Astrocyte (in vitro differentiated cells and primary cell): ENCODE results near the gene ORAI3. TPM values are rescaled to one million over a fixed set of nuclear protein-coding genes. Genes with fewer than 3 reads are reported as not detected.
A peak's percentile ranks its signal among the peaks of the same experiment; 100 is the strongest.

Experiments used
- DNase-seq: peaks from one replicate; pipeline ENCODE4 v3.0.0-alpha.2; 2010; ENCODE audit warnings: low read depth
- FAIRE-seq: peaks from 2 replicates; lab custom pipeline; 2011; peaks lifted over from hg19 to GRCh38; lab: Jason Lieb, UNC
- H2AFZ ChIP-seq: 2 replicates; pipeline ENCODE4 v1.6.0; 2012; ENCODE audit warnings: low read depth, low read length, inconsistent platforms
- H3K27ac ChIP-seq: 2 replicates; pipeline ENCODE4 v1.5.1; 2011; ENCODE audit warnings: low read depth, low read length, inconsistent platforms
- H3K27me3 ChIP-seq: 2 replicates; pipeline ENCODE4 v1.6.0; 2011; ENCODE audit warnings: low read length, inconsistent platforms; ENCODE audit not compliant: insufficient read depth
- H3K36me3 ChIP-seq: 2 replicates; pipeline ENCODE4 v1.5.1; 2011; ENCODE audit warnings: low read length, inconsistent platforms; ENCODE audit not compliant: insufficient read depth
- H3K4me1 ChIP-seq: 2 replicates; pipeline ENCODE4 v1.5.1; 2011; ENCODE audit warnings: low read length, inconsistent platforms; ENCODE audit not compliant: insufficient read depth
- H3K4me2 ChIP-seq: 2 replicates; pipeline ENCODE4 v1.6.0; 2012; ENCODE audit warnings: low read length, inconsistent platforms
- H3K4me3 ChIP-seq: 2 replicates; pipeline ENCODE4 v1.5.1; 2011; ENCODE audit warnings: low read depth, mild to moderate bottlenecking, low read length, inconsistent platforms; ENCODE audit not compliant: insufficient read depth
- H3K79me2 ChIP-seq: 2 replicates; pipeline ENCODE4 v1.6.0; 2012; ENCODE audit warnings: mild to moderate bottlenecking, low read length, inconsistent platforms; ENCODE audit not compliant: insufficient read depth
- H3K9ac ChIP-seq: 2 replicates; pipeline ENCODE4 v1.6.0; 2012; ENCODE audit warnings: mild to moderate bottlenecking, low read length, inconsistent platforms
- H3K9me3 ChIP-seq: 2 replicates; pipeline ENCODE4 v1.5.1; 2012; ENCODE audit warnings: low read depth, mild to moderate bottlenecking, low read length, inconsistent platforms; ENCODE audit not compliant: insufficient read depth
- H4K20me1 ChIP-seq: 2 replicates; pipeline ENCODE4 v1.6.0; 2012; ENCODE audit warnings: low read length, inconsistent platforms; ENCODE audit not compliant: insufficient read depth
- H3K27ac Mint-ChIP-seq: one replicate; pipeline ENCODE4 v1.8.0; 2021; ENCODE audit warnings: mild to moderate bottlenecking, mixed read lengths; ENCODE audit not compliant: unreplicated experiment
- H3K27me3 Mint-ChIP-seq: one replicate; pipeline ENCODE4 v1.8.0; 2021; ENCODE audit warnings: low read depth, mixed read lengths; ENCODE audit not compliant: unreplicated experiment
- H3K36me3 Mint-ChIP-seq: one replicate; pipeline ENCODE4 v1.8.0; 2021; ENCODE audit warnings: low read depth, mixed read lengths; ENCODE audit not compliant: unreplicated experiment
- H3K4me1 Mint-ChIP-seq: one replicate; pipeline ENCODE4 v1.8.0; 2021; ENCODE audit warnings: low read depth, mixed read lengths; ENCODE audit not compliant: unreplicated experiment
- H3K4me3 Mint-ChIP-seq: one replicate; pipeline ENCODE4 v1.8.0; 2021; ENCODE audit warnings: mild to moderate bottlenecking, moderate library complexity, mixed read lengths; ENCODE audit not compliant: unreplicated experiment
- H3K9me3 Mint-ChIP-seq: one replicate; pipeline ENCODE4 v1.8.0; 2021; ENCODE audit warnings: mild to moderate bottlenecking, mixed read lengths; ENCODE audit not compliant: unreplicated experiment
- CTCF ChIP-seq: IDR thresholded peaks from 2 replicates; pipeline ENCODE4 v1.5.1; 2011; ENCODE audit warnings: low read depth, mild to moderate bottlenecking, inconsistent platforms, low read length, moderate library complexity; ENCODE audit not compliant: insufficient read depth
- EZH2 ChIP-seq: IDR thresholded peaks from 2 replicates; pipeline ENCODE4 v1.6.1; 2012; ENCODE audit warnings: mild to moderate bottlenecking, low read length, inconsistent platforms; ENCODE audit not compliant: insufficient read depth
- total RNA-seq: library from RNA; stranded (reverse); gene quantifications from 2 replicates; pipeline ENCODE4 v1.2.1, GENCODE V29; 2021

Gene ORAI3
- total RNA-seq, 1 donor from 2014 or later: 21.1 TPM

GRCh38 chr16:30972872-30973271 lies 24.0 kb downstream of the ORAI3 start:
- Mint-ChIP-seq H3K27ac (no peak overlapping the region), H3K9me3 (peaks cover 4% of the 10 kb centered on the region), H3K27me3 (no peaks in the 10 kb centered on the region), H3K36me3 (peaks cover 38% of the 10 kb centered on the region), H3K4me1 (no peaks in the 10 kb centered on the region), H3K4me3 (peak overlapping the region; percentile 60)
- peaks cover 38% of the 10 kb centered on the region for H3K36me3 ChIP-seq
- H3K9me3 ChIP-seq: no peaks in the 10 kb centered on the region
- no peak overlapping the region for H3K9ac ChIP-seq
- no peaks in the 10 kb centered on the region for H3K27me3 ChIP-seq
- no peaks in the 10 kb centered on the region for H3K4me1 ChIP-seq
- H3K27ac ChIP-seq: no peak overlapping the region
- no peak for FAIRE-seq
- TF ChIP-seq EZH2 (no peak), CTCF (peak; percentile 18)
- DNase-seq: no peak
- no peak overlapping the region for H3K4me2 ChIP-seq
- no peak overlapping the region for H2AFZ ChIP-seq
- peaks cover 37% of the 10 kb centered on the region for H4K20me1 ChIP-seq
- H3K4me3 ChIP-seq: no peak overlapping the region
- H3K79me2 ChIP-seq: no peaks in the 10 kb centered on the region

GRCh38 chr16:30974348-30974747 lies 25.5 kb downstream of the ORAI3 start:
- H3K36me3 Mint-ChIP-seq: peaks cover 36% of the 10 kb centered on the region
- TF ChIP-seq EZH2: no peak
- no peak for TF ChIP-seq CTCF
- no peak for FAIRE-seq

GRCh38 chr16:30976486-30976885 lies 27.6 kb downstream of the ORAI3 start:
- no peak overlapping the region for H3K9ac ChIP-seq
- no peak overlapping the region for H3K4me3 ChIP-seq
- no peaks in the 10 kb centered on the region for H3K27me3 ChIP-seq
- H3K4me1 ChIP-seq: no peaks in the 10 kb centered on the region
- DNase-seq (no peak), FAIRE-seq (no peak)
- H3K36me3 ChIP-seq: peaks cover 30% of the 10 kb centered on the region
- Mint-ChIP-seq H3K27ac (no peak overlapping the region), H3K4me1 (no peaks in the 10 kb centered on the region), H3K27me3 (no peaks in the 10 kb centered on the region), H3K4me3 (peak overlapping the region; percentile 3), H3K36me3 (peaks cover 28% of the 10 kb centered on the region), H3K9me3 (peaks cover 4% of the 10 kb centered on the region)
- H3K9me3 ChIP-seq: no peaks in the 10 kb centered on the region
- peaks cover 41% of the 10 kb centered on the region for H4K20me1 ChIP-seq
- no peaks in the 10 kb centered on the region for H3K79me2 ChIP-seq
- TF ChIP-seq CTCF (no peak), EZH2 (no peak)
- no peak overlapping the region for H3K27ac ChIP-seq
- H2AFZ ChIP-seq: no peak overlapping the region
- no peak overlapping the region for H3K4me2 ChIP-seq

More at GRCh38 chr16:30974348-30974747, 25.5 kb downstream of the ORAI3 start:
- Histone ChIP-seq H4K20me1 (peaks cover 41% of the 10 kb centered on the region), H3K36me3 (peaks cover 39% of the 10 kb centered on the region), H3K79me2 (no peaks in the 10 kb centered on the region), H3K27ac (no peak overlapping the region), H3K9me3 (no peaks in the 10 kb centered on the region), H3K27me3 (no peaks in the 10 kb centered on the region), H3K4me3 (no peak overlapping the region), H2AFZ (no peak overlapping the region), H3K9ac (no peak overlapping the region), H3K4me2 (no peak overlapping the region), H3K4me1 (no peaks in the 10 kb centered on the region)
- H3K27me3 Mint-ChIP-seq: no peaks in the 10 kb centered on the region
- no peak for DNase-seq
- no peaks in the 10 kb centered on the region for H3K4me1 Mint-ChIP-seq
- H3K9me3 Mint-ChIP-seq: peaks cover 4% of the 10 kb centered on the region
- no peak overlapping the region for H3K27ac Mint-ChIP-seq
- no peak overlapping the region for H3K4me3 Mint-ChIP-seq
